Naive thymus-derived CD4-positive, alpha-beta T cell (primary cell): Measurements from ENCODE around the gene PTPRA. TPM values are rescaled to one million over a fixed set of nuclear protein-coding genes. Genes with fewer than 3 reads are reported as not detected.
"Not testable (repeated sequence)": the region's sequence is repeated elsewhere in the genome, so short reads cannot be mapped to it uniquely, and the experiment has no call there.

Experiments used
- ATAC-seq: fragments of 150-1000 bp; cut with Tn5 transposase; 2 replicates; pipeline ENCODE4 v1.10.0; 2021; ENCODE audit warnings: mild to moderate bottlenecking, moderate library complexity
- CTCF ChIA-PET: fragments of 350-600 bp; sonication (Branson Sonifier 250); formaldehyde crosslinking; loops from one replicate; lab custom pipeline; 2021; ENCODE audit warnings: antibody characterized with exemption; lab: Charles Lee
- POLR2A ChIA-PET: fragments of 350-600 bp; sonication (Branson Sonifier 250); formaldehyde crosslinking; loops from one replicate; lab custom pipeline; 2021; ENCODE audit warnings: antibody characterized with exemption, inconsistent platforms; lab: Charles Lee
- DNase-seq, 9 donors: peaks; one replicate each; pipeline versions ENCODE4 v3.0.0 to v3.0.0-alpha.2; 2020 to 2022; ENCODE audit warnings: mixed read lengths in 1 of 9
- H3K27ac ChIP-seq: one replicate; pipeline ENCODE4 v1.7.0; 2013; ENCODE audit warnings: mild to moderate bottlenecking, low read depth, low read length, moderate library complexity
- H3K27me3 ChIP-seq, 2 donors: one replicate each; pipeline ENCODE4 v1.7.0; 2013; ENCODE audit warnings: low read length in 2 of 2, mild to moderate bottlenecking in 2 of 2, moderate library complexity in 2 of 2; ENCODE audit not compliant: control insufficient read depth in 2 of 2, insufficient read depth in 2 of 2
- H3K36me3 ChIP-seq, 3 experiments: 1 replicate in 2 of 3; 2 replicates in 1 of 3; pipeline ENCODE4 v1.7.0; 2013; ENCODE audit warnings: low read length in 3 of 3, mild to moderate bottlenecking in 3 of 3, moderate library complexity in 1 of 3; ENCODE audit not compliant: insufficient read depth in 3 of 3, control insufficient read depth in 2 of 3
- H3K4me1 ChIP-seq, 2 donors: one replicate each; pipeline ENCODE4 v1.7.0; 2013; ENCODE audit warnings: low read length in 2 of 2, mild to moderate bottlenecking in 2 of 2, moderate library complexity in 1 of 2; ENCODE audit not compliant: control insufficient read depth in 2 of 2, insufficient read depth in 2 of 2
- H3K4me3 ChIP-seq: 2 replicates; pipeline ENCODE4 v1.7.0; 2013; ENCODE audit warnings: mild to moderate bottlenecking, low read length
- H3K9me3 ChIP-seq, 3 experiments: 1 replicate in 2 of 3; 2 replicates in 1 of 3; pipeline ENCODE4 v1.7.0; 2013; ENCODE audit warnings: low read length in 3 of 3; ENCODE audit not compliant: control insufficient read depth in 2 of 3
- H3K27ac Mint-ChIP-seq, 9 donors: one replicate each; pipeline ENCODE4 v1.8.0; 2020 to 2022; ENCODE audit warnings: mixed read lengths in 9 of 9, mild to moderate bottlenecking in 8 of 9, moderate library complexity in 5 of 9, inconsistent platforms in 2 of 9
- H3K27me3 Mint-ChIP-seq, 5 donors: one replicate each; pipeline ENCODE4 v1.8.0; 2021 to 2022; ENCODE audit warnings: mixed read lengths in 5 of 5, mild to moderate bottlenecking in 1 of 5
- H3K36me3 Mint-ChIP-seq, 5 donors: one replicate each; pipeline ENCODE4 v1.8.0; 2020 to 2022; ENCODE audit warnings: mixed read lengths in 5 of 5, mild to moderate bottlenecking in 3 of 5, inconsistent platforms in 1 of 5
- H3K4me1 Mint-ChIP-seq, 7 donors: one replicate each; pipeline ENCODE4 v1.8.0; 2020 to 2022; ENCODE audit warnings: mixed read lengths in 7 of 7, mild to moderate bottlenecking in 3 of 7, inconsistent platforms in 1 of 7
- H3K4me3 Mint-ChIP-seq, 10 donors: one replicate each; pipeline ENCODE4 v1.8.0; 2020 to 2022; ENCODE audit warnings: mild to moderate bottlenecking in 10 of 10, mixed read lengths in 10 of 10, moderate library complexity in 6 of 10, inconsistent platforms in 2 of 10
- H3K9me3 Mint-ChIP-seq, 11 donors: one replicate each; pipeline ENCODE4 v1.8.0; 2020 to 2022; ENCODE audit warnings: mixed read lengths in 11 of 11, mild to moderate bottlenecking in 4 of 11, inconsistent platforms in 1 of 11, moderate library complexity in 1 of 11
- intact Hi-C, 2 donors: fragments of 100-400 bp; cut with micrococcal nuclease; formaldehyde crosslinking; loops; one replicate each; pipeline ENCODE4 v1.15.1; 2023
- polyA plus RNA-seq, 2 donors: library from polyadenylated mRNA; unstranded; fragments of 300-500 nt; fragmentation: Illumina TruSeq; gene quantifications; one replicate each; pipeline ENCODE4 v1.2.3, GENCODE V29; 2021
- total RNA-seq, 6 experiments: library from RNA in 5 of 6; stranded (reverse) in 5 of 6; gene quantifications; 1 replicate in 5 of 6; 2 replicates in 1 of 6; pipeline ENCODE4 v1.2.3 and lab custom pipeline; 2021 to 2026

The PTPRA gene
- total and polyA plus RNA-seq, 7 experiments from 2014 or later, result 27.5 to 86.6 (median 78.2) TPM

GRCh38 chr20:3021327-3021726 is 148.0 kb downstream of the PTPRA start:
- no peak for ATAC-seq
- Mint-ChIP-seq H3K4me1 (no peaks in the 10 kb centered on the region), H3K27me3 (no peaks in the 10 kb centered on the region), H3K27ac (peak overlapping the region in 4 of 9 donors; percentile 2 to 80 (median 33)), H3K4me3 (no peak overlapping the region), H3K36me3 (peaks cover 10 to 57% (median 36%) of the 10 kb centered on the region in 5 donors), H3K9me3 (peaks cover 0 to 1% (median 0%) of the 10 kb centered on the region in 11 donors)
- peaks cover 7 to 65% (median 10%) of the 10 kb centered on the region in 3 experiments for H3K36me3 ChIP-seq
- no peaks in the 10 kb centered on the region for H3K27me3 ChIP-seq
- H3K4me1 ChIP-seq, result no peaks in the 10 kb centered on the region
- no peak overlapping the region for H3K4me3 ChIP-seq
- DNase-seq, result no peak
- intact Hi-C loops, result no loop called here
- H3K9me3 ChIP-seq, result no peaks in the 10 kb centered on the region
- ChIA-PET CTCF (no interaction called here), POLR2A (no interaction called here)
- H3K27ac ChIP-seq, result no peak overlapping the region

- Mint-ChIP-seq H3K27ac (peak overlapping the region in 1 of 9 donors; percentile 28), H3K4me3 (no peak overlapping the region), H3K4me1 (no peaks in the 10 kb centered on the region), H3K27me3 (no peaks in the 10 kb centered on the region), H3K36me3 (peaks cover 11 to 57% (median 35%) of the 10 kb centered on the region in 5 donors), H3K9me3 (peaks cover 0 to 1% (median 0%) of the 10 kb centered on the region in 11 donors)
- Histone ChIP-seq H3K27me3 (no peaks in the 10 kb centered on the region), H3K36me3 (peaks cover 7 to 67% (median 10%) of the 10 kb centered on the region in 3 experiments), H3K4me1 (no peaks in the 10 kb centered on the region), H3K27ac (no peak overlapping the region), H3K9me3 (no peaks in the 10 kb centered on the region), H3K4me3 (no peak overlapping the region)
- ATAC-seq (no peak), DNase-seq (no peak)
- intact Hi-C loops, result no loop called here
- CTCF ChIA-PET, result no interaction called here
- POLR2A ChIA-PET, result no interaction called here
Observed at GRCh38 chr20:3021777-3022176, 148.5 kb downstream of the PTPRA start.

- peaks cover 15 to 57% (median 29%) of the 10 kb centered on the region in 5 donors for H3K36me3 Mint-ChIP-seq
- H3K4me3 Mint-ChIP-seq, DNase-seq, CTCF ChIA-PET, H3K4me3 ChIP-seq, H3K27ac ChIP-seq, POLR2A ChIA-PET, intact Hi-C loops, H3K9me3 ChIP-seq, H3K27me3 Mint-ChIP-seq, H3K4me1 ChIP-seq, H3K27me3 ChIP-seq, ATAC-seq, H3K9me3 Mint-ChIP-seq, H3K4me1 Mint-ChIP-seq: not testable (repeated sequence)
- H3K27ac Mint-ChIP-seq, result peak overlapping the region in 4 of 9 donors; percentile 13 to 83 (median 48)
- H3K36me3 ChIP-seq, result peaks cover 9 to 70% (median 10%) of the 10 kb centered on the region in 3 experiments
Observed at GRCh38 chr20:3022559-3023490, 149.5 kb downstream of the PTPRA start.

- POLR2A ChIA-PET, result interaction anchor here (0.5 kb wide), 1 partner anchor 172 kb away, joined by 4 read pairs; no protein-coding TSS in a partner anchor
- peaks cover 0 to 3% (median 0%) of the 10 kb centered on the region in 7 donors for H3K4me1 Mint-ChIP-seq
- DNase-seq (no peak), ATAC-seq (no peak)
- peaks cover 15 to 44% (median 17%) of the 10 kb centered on the region in 5 donors for H3K36me3 Mint-ChIP-seq
- intact Hi-C loops, result no loop called here
- peaks cover 0 to 1% (median 0%) of the 10 kb centered on the region in 11 donors for H3K9me3 Mint-ChIP-seq
- Histone ChIP-seq H3K9me3 (no peaks in the 10 kb centered on the region), H3K4me3 (no peak overlapping the region), H3K27ac (no peak overlapping the region), H3K4me1 (no peaks in the 10 kb centered on the region), H3K27me3 (no peaks in the 10 kb centered on the region), H3K36me3 (peaks cover 12 to 83% (median 15%) of the 10 kb centered on the region in 3 experiments)
- H3K4me3 Mint-ChIP-seq, result no peak overlapping the region
- CTCF ChIA-PET, result no interaction called here
- H3K27ac Mint-ChIP-seq, result peak overlapping the region in 1 of 9 donors; percentile 6
- H3K27me3 Mint-ChIP-seq, result no peaks in the 10 kb centered on the region
Observed at GRCh38 chr20:3027987-3028386, 154.7 kb downstream of the PTPRA start.

- H3K9me3 ChIP-seq, result no peaks in the 10 kb centered on the region
- ChIA-PET POLR2A (no interaction called here), CTCF (no interaction called here)
- H3K27ac Mint-ChIP-seq, result no peak overlapping the region
- H3K27me3 ChIP-seq, result no peaks in the 10 kb centered on the region
- H3K36me3 ChIP-seq, result peaks cover 11 to 75% (median 27%) of the 10 kb centered on the region in 3 experiments
- no peaks in the 10 kb centered on the region for H3K27me3 Mint-ChIP-seq
- H3K27ac ChIP-seq, result no peak overlapping the region
- DNase-seq (no peak), ATAC-seq (no peak)
- intact Hi-C loops, result no loop called here
- no peak overlapping the region for H3K4me3 Mint-ChIP-seq
- peaks cover 0 to 2% (median 0%) of the 10 kb centered on the region in 11 donors for H3K9me3 Mint-ChIP-seq
- H3K36me3 Mint-ChIP-seq, result peaks cover 12 to 44% (median 23%) of the 10 kb centered on the region in 5 donors
- H3K4me1 Mint-ChIP-seq, result peaks cover 0 to 6% (median 0%) of the 10 kb centered on the region in 7 donors
- H3K4me3 ChIP-seq, result no peak overlapping the region
- H3K4me1 ChIP-seq, result no peaks in the 10 kb centered on the region
Observed at GRCh38 chr20:3031524-3032147, 158.4 kb downstream of the PTPRA start.

DNA sequence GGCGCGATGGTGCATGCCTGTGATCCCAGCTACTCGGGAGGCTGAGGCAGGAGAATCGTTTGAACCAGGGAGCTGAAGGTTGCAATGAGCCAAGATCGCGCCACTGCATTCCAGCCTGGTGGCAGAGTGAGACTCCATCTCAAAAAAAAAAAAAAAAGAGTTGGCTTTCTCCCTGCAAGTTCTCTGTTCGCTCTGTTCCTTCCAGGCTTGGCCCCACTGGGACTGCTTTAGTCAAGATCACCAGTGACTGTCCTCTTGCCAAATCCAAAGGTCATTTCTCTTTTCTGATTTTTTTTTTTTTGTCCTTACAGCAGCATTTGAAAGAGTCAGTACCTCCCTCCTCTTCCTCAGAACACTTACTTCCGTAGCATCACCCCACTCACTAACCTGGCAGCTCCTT is 159.3 kb downstream of the PTPRA start:
- H3K9me3 ChIP-seq, result no peaks in the 10 kb centered on the region
- DNase-seq (no peak), ATAC-seq (no peak)
- peaks cover 18 to 75% (median 30%) of the 10 kb centered on the region in 3 experiments for H3K36me3 ChIP-seq
- no peak overlapping the region for H3K4me3 ChIP-seq
- H3K4me3 Mint-ChIP-seq, result no peak overlapping the region
- no peaks in the 10 kb centered on the region for H3K27me3 ChIP-seq
- peaks cover 11 to 39% (median 16%) of the 10 kb centered on the region in 5 donors for H3K36me3 Mint-ChIP-seq
- H3K4me1 Mint-ChIP-seq, result peaks cover 0 to 6% (median 0%) of the 10 kb centered on the region in 7 donors
- intact Hi-C loops, result no loop called here
- no peaks in the 10 kb centered on the region for H3K27me3 Mint-ChIP-seq
- no peak overlapping the region for H3K27ac Mint-ChIP-seq
- no peak overlapping the region for H3K27ac ChIP-seq
- H3K9me3 Mint-ChIP-seq, result peaks cover 0 to 2% (median 0%) of the 10 kb centered on the region in 11 donors
- POLR2A ChIA-PET, result no interaction called here
- CTCF ChIA-PET, result no interaction called here
- no peaks in the 10 kb centered on the region for H3K4me1 ChIP-seq
